K562 (cell line): ENCODE measurements around the gene HES6. TPM values are rescaled to one million over a fixed set of nuclear protein-coding genes. Genes with fewer than 3 reads are reported as not detected.
A peak's percentile ranks its signal among the peaks of the same experiment; 100 is the strongest.

Experiments
- CHD1 ChIP-seq: fragments of 200-600 bp; sonication (generic); IDR thresholded peaks from one replicate; pipeline ENCODE4 v1.6.1; 2012; ENCODE audit warnings: mild to moderate bottlenecking, moderate library complexity, low read length, inconsistent platforms
- DPF2 ChIP-seq: fragments of 450-650 bp; IDR thresholded peaks from 2 replicates; pipeline ENCODE4 v1.6.1; 2016
- E2F1 ChIP-seq: sonication (generic); formaldehyde crosslinking; IDR thresholded peaks from 2 replicates; pipeline ENCODE4 v1.8.1; 2023; ENCODE audit warnings: mild to moderate bottlenecking, missing genetic modification reagents, moderate library complexity
- HMGN3 ChIP-seq: IDR thresholded peaks from 2 replicates; pipeline ENCODE4 v1.6.1; 2011; ENCODE audit warnings: borderline replicate concordance, low read depth, mild to moderate bottlenecking, mixed read lengths, low read length; ENCODE audit not compliant: insufficient read length; ENCODE audit errors: extremely low read depth
- MAFK ChIP-seq: IDR thresholded peaks from 2 replicates; pipeline ENCODE4 v1.6.1; 2011; ENCODE audit warnings: low read length, improper control_type of control experiment
- NEUROD1 ChIP-seq: fragments of 150-350 bp; IDR thresholded peaks from 2 replicates; pipeline ENCODE4 v1.6.1; 2014; ENCODE audit warnings: borderline replicate concordance, low read length, low read depth; ENCODE audit not compliant: partially characterized antibody
- NR2C2 ChIP-seq, 2 experiments: fragments of 200-800 bp in 1 of 2; sonication (Bioruptor generic) in 1 of 2; sonication (generic) in 1 of 2; formaldehyde crosslinking in 1 of 2; IDR thresholded peaks; 2 replicates each; pipeline versions ENCODE4 v1.6.1 to v1.8.0; 2016 to 2022; ENCODE audit warnings: mild to moderate bottlenecking in 1 of 2, missing compliant biosample characterization in 1 of 2, missing genetic modification characterization in 1 of 2, missing genetic modification reagents in 1 of 2
- NR4A1 ChIP-seq, 2 experiments: fragments of 250-450 bp in 1 of 2; fragments of 450-650 bp in 1 of 2; sonication (Bioruptor Pico) in 1 of 2; IDR thresholded peaks; 2 replicates each; pipeline versions ENCODE4 v1.4.0 to v1.6.1; 2016 to 2020; ENCODE audit warnings: mild to moderate bottlenecking in 2 of 2, missing compliant biosample characterization in 1 of 2, missing genetic modification characterization in 1 of 2, moderate library complexity in 1 of 2
- RBM22 ChIP-seq: fragments of 200-400 bp; formaldehyde crosslinking; IDR thresholded peaks from 2 replicates; pipeline ENCODE4 v1.6.1; 2018; ENCODE audit warnings: low read length, low read depth; ENCODE audit not compliant: poor library complexity, severe bottlenecking
- RBM25 ChIP-seq: fragments of 200-400 bp; formaldehyde crosslinking; IDR thresholded peaks from 2 replicates; pipeline ENCODE4 v1.6.1; 2018; ENCODE audit warnings: low read length, low read depth, moderate library complexity; ENCODE audit not compliant: severe bottlenecking
- SIN3B ChIP-seq: fragments of 450-650 bp; IDR thresholded peaks from 2 replicates; pipeline ENCODE4 v1.6.1; 2017; ENCODE audit warnings: low read depth, mild to moderate bottlenecking, moderate library complexity
- TOE1 ChIP-seq, 2 experiments: fragments of 450-650 bp in 1 of 2; sonication (generic) in 1 of 2; formaldehyde crosslinking in 1 of 2; IDR thresholded peaks; 2 replicates each; pipeline versions ENCODE4 v1.7.1 to v1.8.0; 2016 to 2022; ENCODE audit warnings: borderline replicate concordance in 2 of 2, mild to moderate bottlenecking in 2 of 2, antibody characterized with exemption in 1 of 2, inconsistent platforms in 1 of 2, low read depth in 1 of 2, missing genetic modification reagents in 1 of 2, moderate library complexity in 1 of 2
- YY1 ChIP-seq, 3 experiments: IDR thresholded peaks; 2 replicates each; pipeline ENCODE4 v1.6.1; 2011; ENCODE audit warnings: low read length in 2 of 3, mild to moderate bottlenecking in 2 of 3, moderate library complexity in 2 of 3, borderline replicate concordance in 1 of 3, control low read depth in 1 of 3, low read depth in 1 of 3; ENCODE audit not compliant: insufficient read depth in 3 of 3, insufficient replicate concordance in 2 of 3, control insufficient read depth in 1 of 3, insufficient read length in 1 of 3; ENCODE audit errors: extremely low read depth in 1 of 3
- ZNF766 ChIP-seq: fragments of 200-800 bp; sonication (Bioruptor generic); conservative IDR thresholded peaks from 2 replicates; pipeline ENCODE4 v1.6.1; 2016; ENCODE audit warnings: missing genetic modification characterization, missing compliant biosample characterization
- polyA plus RNA-seq, 8 experiments: library from polyadenylated mRNA; depleted of rRNA in 4 of 8; stranded (reverse) in 5 of 8; unstranded in 3 of 8; fragments of >200 nt; fragmentation: Nextera tagmentation in 2 of 8; fragmentation: Illumina TruSeq in 1 of 8; extraction: Ambion mirVana in 2 of 8; extraction: Trizol in 1 of 8; gene quantifications; 2 replicates each; pipeline versions ENCODE4 v1.2.1 to v1.2.3, GENCODE V29; 2011 to 2014; ENCODE audit warnings: inconsistent platforms in 1 of 8, missing spikeins in 1 of 8
- total RNA-seq, 7 experiments: library from RNA; depleted of rRNA in 6 of 7; stranded (reverse); fragments of >200 nt in 6 of 7; fragmentation: Illumina TruSeq in 2 of 7; extraction: Trizol in 2 of 7; gene quantifications; 2 replicates each; pipeline versions ENCODE4 v1.2.1 to v1.2.3, GENCODE V29; 2011 to 2021; ENCODE audit warnings: low replicate concordance in 1 of 7
- TF ChIP-seq, protein P1 (sequence below): IDR thresholded peaks from 2 replicates; pipeline ENCODE4 v1.6.1; 2014; ENCODE audit warnings: antibody characterized with exemption
- TF ChIP-seq, protein P2 (sequence below), 2 experiments: IDR thresholded peaks; 2 replicates each; pipeline ENCODE4 v1.6.1; 2011; ENCODE audit warnings: borderline replicate concordance in 1 of 2, control low read depth in 1 of 2, low read depth in 1 of 2, low read length in 1 of 2, mild to moderate bottlenecking in 1 of 2, mixed read lengths in 1 of 2, moderate library complexity in 1 of 2; ENCODE audit not compliant: insufficient read depth in 1 of 2, insufficient read length in 1 of 2, poor library complexity in 1 of 2, severe bottlenecking in 1 of 2; ENCODE audit errors: extremely low read depth in 1 of 2
- TF ChIP-seq, protein P3 (sequence below): fragments of 200-800 bp; sonication (Bioruptor generic); IDR thresholded peaks from 2 replicates; pipeline ENCODE4 v1.6.1; 2017; ENCODE audit warnings: missing genetic modification characterization, missing compliant biosample characterization

The HES6 gene
- total and polyA plus RNA-seq, 9 of the 15 experiments (the other 6 are each of a cell fraction or from before 2014, with no cell fraction given) = 6.2 to 133 (median 29.2) TPM

- TF ChIP-seq RBM22 (no peak), E2F1 (CRISPR knock-in tag) (peak; percentile 40; the same call in 1 of the 2 replicates), CHD1 (peak; percentile 61), YY1 (IDR thresholded peaks at IDR 0.05; ENCODE audit: borderline replicate concordance in 1 of 3, control insufficient read depth in 1 of 3, extremely low read depth in 1 of 3, insufficient read depth in 3 of 3, insufficient read length in 1 of 3, insufficient replicate concordance in 2 of 3, low read depth in 1 of 3, low read length in 2 of 3) (peak in 2 of 3 experiments; percentile 35 to 70), RBM25 (peak; percentile 12), SIN3B (peak; percentile 51; the same call in 1 of the 2 replicates), DPF2 (no peak), TOE1 (IDR thresholded peaks at IDR 0.05; ENCODE audit: borderline replicate concordance) (no peak), TOE1 (CRISPR knock-in tag; IDR thresholded peaks at IDR 0.05; ENCODE audit: borderline replicate concordance, low read depth) (no peak), NEUROD1 (no peak), HMGN3 (peak; percentile 56), ZNF766 (CRISPR knock-in tag) (peak; percentile 32; the same call in 1 of the 2 replicates), MAFK (no peak), NR4A1 (CRISPR knock-in tag; IDR thresholded peaks at IDR 0.05) (no peak), NR4A1 (tag; IDR thresholded peaks at IDR 0.05) (no peak), NR2C2 (CRISPR knock-in tag; IDR thresholded peaks at IDR 0.05) (no peak), NR2C2 (tag; IDR thresholded peaks at IDR 0.05) (0 out of 2 replicates have a peak, but pooled peaks have one; percentile 6)
- TF ChIP-seq, protein P1, sequence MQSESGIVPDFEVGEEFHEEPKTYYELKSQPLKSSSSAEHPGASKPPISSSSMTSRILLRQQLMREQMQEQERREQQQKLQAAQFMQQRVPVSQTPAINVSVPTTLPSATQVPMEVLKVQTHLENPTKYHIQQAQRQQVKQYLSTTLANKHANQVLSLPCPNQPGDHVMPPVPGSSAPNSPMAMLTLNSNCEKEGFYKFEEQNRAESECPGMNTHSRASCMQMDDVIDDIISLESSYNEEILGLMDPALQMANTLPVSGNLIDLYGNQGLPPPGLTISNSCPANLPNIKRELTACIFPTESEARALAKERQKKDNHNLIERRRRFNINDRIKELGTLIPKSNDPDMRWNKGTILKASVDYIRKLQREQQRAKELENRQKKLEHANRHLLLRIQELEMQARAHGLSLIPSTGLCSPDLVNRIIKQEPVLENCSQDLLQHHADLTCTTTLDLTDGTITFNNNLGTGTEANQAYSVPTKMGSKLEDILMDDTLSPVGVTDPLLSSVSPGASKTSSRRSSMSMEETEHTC = no peak
- TF ChIP-seq, protein P2, sequence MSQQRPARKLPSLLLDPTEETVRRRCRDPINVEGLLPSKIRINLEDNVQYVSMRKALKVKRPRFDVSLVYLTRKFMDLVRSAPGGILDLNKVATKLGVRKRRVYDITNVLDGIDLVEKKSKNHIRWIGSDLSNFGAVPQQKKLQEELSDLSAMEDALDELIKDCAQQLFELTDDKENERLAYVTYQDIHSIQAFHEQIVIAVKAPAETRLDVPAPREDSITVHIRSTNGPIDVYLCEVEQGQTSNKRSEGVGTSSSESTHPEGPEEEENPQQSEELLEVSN (IDR thresholded peaks at IDR 0.05; ENCODE audit: borderline replicate concordance in 1 of 2, extremely low read depth in 1 of 2, insufficient read depth in 1 of 2, insufficient read length in 1 of 2, low read depth in 1 of 2, low read length in 1 of 2, poor library complexity in 1 of 2, severe bottlenecking in 1 of 2) = peak; percentile 92 to 99
- TF ChIP-seq, protein P3, sequence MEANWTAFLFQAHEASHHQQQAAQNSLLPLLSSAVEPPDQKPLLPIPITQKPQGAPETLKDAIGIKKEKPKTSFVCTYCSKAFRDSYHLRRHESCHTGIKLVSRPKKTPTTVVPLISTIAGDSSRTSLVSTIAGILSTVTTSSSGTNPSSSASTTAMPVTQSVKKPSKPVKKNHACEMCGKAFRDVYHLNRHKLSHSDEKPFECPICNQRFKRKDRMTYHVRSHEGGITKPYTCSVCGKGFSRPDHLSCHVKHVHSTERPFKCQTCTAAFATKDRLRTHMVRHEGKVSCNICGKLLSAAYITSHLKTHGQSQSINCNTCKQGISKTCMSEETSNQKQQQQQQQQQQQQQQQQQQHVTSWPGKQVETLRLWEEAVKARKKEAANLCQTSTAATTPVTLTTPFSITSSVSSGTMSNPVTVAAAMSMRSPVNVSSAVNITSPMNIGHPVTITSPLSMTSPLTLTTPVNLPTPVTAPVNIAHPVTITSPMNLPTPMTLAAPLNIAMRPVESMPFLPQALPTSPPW = peak; percentile 85
Observed at GRCh38 chr2:238203094-238203972, 36.5 kb downstream of the HES6 start, which contains the start of gene ILKAP (continued).
